H4 (cell line): ENCODE measurements around the gene PHC3. TPM values are rescaled to one million over a fixed set of nuclear protein-coding genes. Genes with fewer than 3 reads are reported as not detected.

Source experiments
- DNase-seq: peaks from one replicate; pipeline ENCODE4 v3.0.0-alpha.2; 2015; ENCODE audit warnings: low spot score
- total RNA-seq: library from RNA; depleted of rRNA; stranded (reverse); fragments of >200 nt; shearing (Covaris generic); gene quantifications from 2 replicates; pipeline ENCODE4 v1.2.3, GENCODE V29; 2014; rRNA removed

PHC3 gene
- total RNA-seq, 1 experiment from 2014 or later, result 14.9 TPM

DNA sequence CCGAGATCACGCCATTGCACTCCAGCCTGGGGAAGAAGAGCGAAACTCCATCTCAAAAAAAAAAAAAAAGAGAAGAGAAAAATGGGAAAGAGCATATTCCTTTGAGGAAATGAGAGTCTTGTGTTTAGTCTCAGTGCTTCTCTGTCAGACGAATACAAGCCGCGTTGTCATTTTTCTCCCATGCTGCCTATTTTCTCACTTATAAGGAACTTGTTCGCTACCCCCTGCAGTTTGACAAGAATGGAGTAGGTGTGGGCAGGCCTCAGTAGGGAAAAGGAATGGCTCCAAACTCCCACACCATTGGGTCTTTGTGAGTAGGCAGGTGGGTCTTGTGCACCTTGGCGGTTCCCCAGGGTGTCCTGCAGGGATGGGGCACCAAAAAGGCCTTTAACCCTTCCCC is 137.3 kb downstream of the PHC3 start:
- DNase-seq, result no peak

- DNase-seq, result no peak
These were observed 138.0 kb downstream of the PHC3 start for GRCh38 chr3:170043506-170043905.

DNA sequence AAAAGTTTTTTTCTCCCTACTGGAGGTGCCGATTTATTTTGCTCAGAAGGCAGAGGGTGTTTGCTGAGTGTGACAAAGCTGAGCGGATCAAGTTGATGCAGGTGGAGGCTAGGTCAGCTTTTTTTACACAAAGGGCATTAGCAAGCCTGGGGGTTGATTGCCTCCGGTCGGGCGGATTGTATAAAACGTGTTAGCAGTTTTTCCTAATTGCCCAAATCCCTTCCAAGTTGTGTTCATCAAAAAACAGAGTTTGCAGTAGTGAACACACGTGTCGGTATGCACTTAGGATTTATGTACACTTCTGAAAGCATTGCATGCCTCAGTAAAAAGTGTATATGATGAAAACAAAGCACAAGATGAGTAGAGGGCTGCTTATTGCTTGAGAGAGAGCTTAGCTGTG is 141.1 kb downstream of the PHC3 start:
- DNase-seq, result no peak

- no peak for DNase-seq
These were observed 143.0 kb downstream of the PHC3 start for GRCh38 chr3:170038434-170039110.

Other genes starting within 250 kb of the PHC3 start
- gene SEC62, start 214.9 kb downstream of the PHC3 start, total RNA-seq, result 15.2 and 25.7 TPM in 2 replicates
- 2.9 and 5.6 TPM in 2 replicates for gene GPR160, start 143.7 kb downstream of the PHC3 start, total RNA-seq
- 58.3 and 73.3 TPM in 2 replicates for gene PRKCI, start 40.7 kb upstream of the PHC3 start, total RNA-seq
- 36.4 and 43.0 TPM in 2 replicates for gene SKIL, start 176.0 kb upstream of the PHC3 start, total RNA-seq
- 0.06 TPM in 1 of 2 replicates, not detected in the other for gene CLDN11, start 237.1 kb upstream of the PHC3 start, total RNA-seq